ENCODE measurements around the gene ZNF358.
A peak's percentile ranks its signal among the peaks of the same experiment; 100 is the strongest.

ZNF358 gene

GRCh38 chr19:7520131-7521051 is 4.5 kb downstream of the ZNF358 start:
- no peak for DNase-seq

DNA sequence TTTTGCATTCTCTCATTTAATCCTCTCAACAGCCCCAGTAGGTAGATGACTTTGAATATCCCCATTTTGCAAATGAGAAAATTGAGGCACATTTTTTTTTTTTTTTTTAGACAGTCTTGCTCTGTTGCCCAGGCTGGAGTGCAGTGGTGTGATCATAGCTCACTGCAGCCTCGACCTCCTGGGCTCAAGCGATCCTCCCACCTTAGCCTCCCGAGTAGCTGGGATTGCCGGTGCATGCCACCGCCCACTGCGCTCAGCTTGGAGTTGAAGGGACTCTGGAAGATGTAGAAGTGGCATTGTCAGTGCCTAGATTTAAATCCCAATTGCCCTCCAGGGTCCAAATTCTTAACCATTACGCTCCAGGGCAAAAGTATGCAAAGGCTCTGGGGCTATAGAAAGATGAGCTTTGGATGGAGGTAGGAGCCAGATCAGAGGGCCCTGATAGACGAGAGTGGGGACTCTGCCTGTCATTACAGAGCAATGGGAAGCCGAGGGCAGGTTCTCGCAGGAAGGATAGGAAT is 5.7 kb downstream of the ZNF358 start:
- DNase-seq: no peak

DNA sequence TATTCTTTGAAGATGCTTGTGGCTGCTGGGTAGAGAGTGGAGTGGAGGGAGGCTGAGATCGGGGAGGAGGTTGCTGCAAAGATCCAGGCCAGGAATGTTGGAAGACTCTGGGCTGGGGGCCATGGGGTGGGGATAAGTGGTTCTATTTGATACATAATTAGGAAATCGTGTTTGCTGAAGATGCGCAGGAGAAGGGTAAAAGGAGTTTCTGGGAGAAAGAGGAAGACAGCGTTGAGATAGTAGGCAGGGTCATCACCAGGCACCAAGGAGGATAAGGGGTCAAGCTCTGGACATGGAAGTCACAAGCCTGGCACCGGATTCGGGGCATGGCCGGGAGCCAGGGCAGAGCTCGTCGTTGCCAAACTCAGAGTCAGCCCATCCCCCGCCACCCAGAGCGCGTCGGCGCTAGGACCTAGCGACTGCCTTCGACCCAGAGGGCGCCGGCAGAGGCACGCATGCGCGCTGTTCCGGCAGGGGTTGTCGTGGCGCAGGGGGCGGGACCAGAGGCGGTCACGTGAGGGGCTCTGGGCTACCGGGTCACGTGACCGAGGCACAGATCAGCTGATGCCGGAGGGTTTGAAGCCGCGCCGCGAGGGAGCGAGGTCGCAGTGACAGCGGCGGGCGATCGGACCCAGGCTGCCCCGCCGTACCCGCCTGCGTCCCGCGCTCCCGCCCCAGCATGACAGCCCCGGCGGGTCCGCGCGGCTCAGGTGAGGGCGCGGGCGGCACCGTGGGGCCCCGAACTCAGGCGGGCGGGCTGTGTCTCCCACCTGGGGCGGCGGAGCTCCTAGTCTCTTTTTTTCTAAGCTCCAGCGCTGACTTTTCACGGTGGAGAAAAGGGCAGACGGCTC is 6.4 kb downstream of the ZNF358 start, which contains the start of gene MCOLN1:
TSS of gene MCOLN1 (plus strand) at position 553 of the 851 bp plus-strand sequence. CDS start at position 680, 127 bp downstream.
- peak; percentile 99 for DNase-seq

- DNase-seq: peak; percentile 35 to 45
Observed at GRCh38 chr19:7522923-7523667, 7.2 kb downstream of the ZNF358 start.

- DNase-seq: no peak
Observed at GRCh38 chr19:7524523-7524922, 8.6 kb downstream of the ZNF358 start.

DNA sequence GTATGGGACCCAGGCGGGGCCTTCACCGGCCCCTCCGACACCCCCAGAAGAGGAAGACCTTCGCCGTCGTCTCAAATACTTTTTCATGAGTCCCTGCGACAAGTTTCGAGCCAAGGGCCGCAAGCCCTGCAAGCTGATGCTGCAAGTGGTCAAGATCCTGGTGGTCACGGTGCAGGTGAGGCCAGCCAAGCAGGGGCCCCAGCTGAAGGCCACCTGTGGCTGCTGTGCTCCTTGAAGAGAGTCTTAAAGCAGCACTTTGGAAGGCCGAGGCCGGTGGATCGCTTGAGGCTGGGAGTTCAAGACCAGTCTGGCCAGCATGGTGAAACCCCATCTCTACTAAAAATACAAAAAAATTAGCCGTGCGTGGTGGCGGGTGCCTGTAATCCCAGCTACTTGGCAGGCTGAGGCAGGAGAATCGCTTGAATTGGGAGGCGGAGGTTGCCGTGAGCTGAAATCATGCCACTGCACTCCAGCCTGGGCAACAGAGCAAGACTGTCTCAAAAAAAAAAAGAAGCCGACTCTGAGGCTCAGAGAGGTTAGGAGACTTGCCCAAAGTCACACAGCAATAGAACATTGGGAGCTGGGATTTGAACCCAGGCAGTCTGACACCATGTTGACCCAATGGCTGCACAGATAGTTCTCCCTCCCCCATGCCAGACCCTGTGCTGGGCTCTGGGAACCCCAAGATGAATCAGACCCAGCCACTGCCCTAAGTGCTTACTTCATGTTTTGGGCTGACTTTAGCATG is 9.3 kb downstream of the ZNF358 start:
- DNase-seq: no peak

- DNase-seq: no peak
Observed at GRCh38 chr19:7526059-7526929, 10.4 kb downstream of the ZNF358 start.

DNA sequence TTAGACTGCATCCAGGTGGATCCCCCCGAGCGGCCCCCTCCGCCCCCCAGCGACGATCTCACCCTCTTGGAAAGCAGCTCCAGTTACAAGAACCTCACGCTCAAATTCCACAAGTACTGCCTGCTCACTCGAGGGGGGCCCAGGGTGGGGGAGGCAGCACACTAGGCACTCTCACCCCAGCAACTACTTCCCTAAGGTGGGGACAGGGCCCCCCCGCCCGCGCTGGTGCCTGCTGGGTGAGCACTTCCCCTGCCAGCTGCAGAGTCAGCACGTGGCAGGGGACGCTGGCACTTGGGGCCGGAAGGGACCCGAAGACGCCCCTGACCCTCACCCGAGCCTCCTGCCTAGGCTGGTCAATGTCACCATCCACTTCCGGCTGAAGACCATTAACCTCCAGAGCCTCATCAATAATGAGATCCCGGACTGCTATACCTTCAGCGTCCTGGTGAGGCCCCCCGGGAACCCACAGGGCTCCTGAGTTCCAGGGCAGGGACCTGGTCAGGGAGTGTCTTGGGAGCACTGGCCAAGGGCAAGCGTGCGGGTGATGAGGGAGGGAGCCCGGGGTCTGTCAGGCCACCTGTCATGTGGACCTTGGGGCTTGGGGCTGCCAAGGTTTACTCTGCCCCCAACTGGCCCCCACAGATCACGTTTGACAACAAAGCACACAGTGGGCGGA is 11.8 kb downstream of the ZNF358 start:
- DNase-seq: peak; percentile 41 to 45

GRCh38 chr19:7528192-7528519 is 12.3 kb downstream of the ZNF358 start:
- no peak for DNase-seq

GRCh38 chr19:7528522-7529245 is 12.8 kb downstream of the ZNF358 start:
- no peak for DNase-seq

DNA sequence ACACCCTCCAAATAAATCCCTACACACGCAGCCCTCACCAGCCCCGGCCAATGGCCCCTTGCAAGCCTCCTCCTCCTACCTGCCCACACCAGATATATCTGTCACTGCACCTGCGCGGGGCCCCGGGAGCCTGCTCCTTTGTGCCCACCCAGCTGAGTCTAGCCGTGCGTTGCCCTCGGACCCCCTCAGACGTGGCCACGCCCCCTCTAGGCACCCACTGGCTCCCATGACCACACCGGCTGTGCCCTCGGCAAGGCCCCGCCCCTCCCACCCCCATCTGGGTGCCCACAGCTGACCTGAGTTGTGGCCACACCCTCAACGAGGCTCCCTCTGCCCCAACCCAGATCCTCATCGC is 13.3 kb downstream of the ZNF358 start:
- DNase-seq: no peak

DNA sequence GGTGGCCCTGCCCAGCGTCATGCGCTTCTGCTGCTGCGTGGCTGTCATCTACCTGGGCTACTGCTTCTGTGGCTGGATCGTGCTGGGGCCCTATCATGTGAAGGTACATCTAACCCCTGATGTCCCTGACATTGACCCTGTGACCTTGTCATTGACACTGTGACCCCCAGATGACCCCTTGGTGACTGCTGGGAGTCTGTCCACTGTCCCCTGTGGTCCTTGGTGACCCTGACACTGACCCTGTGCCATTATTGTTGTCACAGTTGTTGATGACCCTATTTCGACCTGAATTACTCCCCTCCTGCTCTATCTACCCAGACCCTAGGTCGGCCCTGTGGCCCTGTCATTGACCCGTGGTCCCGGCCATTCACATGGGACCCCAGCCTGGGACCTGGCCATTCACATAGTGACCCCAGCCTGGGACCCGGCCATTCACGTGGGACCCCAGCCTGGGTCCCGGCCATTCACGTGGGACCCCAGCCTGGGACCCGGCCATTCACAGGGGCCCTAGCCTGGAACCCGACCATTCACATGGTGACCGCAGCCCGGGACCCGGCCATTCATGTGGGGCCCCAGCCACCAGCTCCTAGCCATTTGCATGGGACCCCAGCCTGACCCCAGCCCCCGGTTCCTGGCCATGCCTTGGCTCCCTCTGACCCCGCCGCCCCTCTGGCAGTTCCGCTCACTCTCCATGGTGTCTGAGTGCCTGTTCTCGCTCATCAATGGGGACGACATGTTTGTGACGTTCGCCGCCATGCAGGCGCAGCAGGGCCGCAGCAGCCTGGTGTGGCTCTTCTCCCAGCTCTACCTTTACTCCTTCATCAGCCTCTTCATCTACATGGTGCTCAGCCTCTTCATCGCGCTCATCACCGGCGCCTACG is 13.9 kb downstream of the ZNF358 start:
- DNase-seq: no peak

GRCh38 chr19:7533281-7533885 is 17.5 kb downstream of the ZNF358 start:
- DNase-seq: no peak

DNA sequence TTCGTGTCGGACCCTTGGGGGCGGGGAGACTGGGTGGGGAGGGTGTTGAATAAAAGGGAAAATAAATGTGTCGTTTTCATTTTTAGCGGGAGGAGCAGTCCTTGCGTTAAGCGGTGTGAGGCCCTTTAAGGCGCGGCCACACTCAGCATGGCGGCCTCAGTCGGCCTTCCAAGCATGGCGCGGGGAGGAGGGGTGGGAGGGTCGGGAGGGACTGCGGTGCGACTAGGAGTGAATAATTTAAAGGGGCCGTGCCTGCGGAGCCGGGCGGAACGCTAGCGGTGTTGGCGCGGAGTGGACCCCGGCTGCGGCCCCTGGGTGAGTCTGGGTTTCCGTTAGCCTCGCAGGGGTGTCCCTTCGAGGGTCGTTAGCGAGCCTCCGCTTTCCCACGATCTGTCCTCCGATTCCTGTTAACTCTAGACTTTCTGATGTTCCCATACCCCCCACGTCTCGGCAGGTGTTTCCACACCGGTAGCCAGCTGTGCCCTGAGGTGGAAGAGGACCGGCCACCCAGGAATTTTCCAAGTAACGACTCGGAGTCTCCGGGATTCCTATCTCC is 18.1 kb downstream of the ZNF358 start:
- peak; percentile 77 to 81 for DNase-seq

DNA sequence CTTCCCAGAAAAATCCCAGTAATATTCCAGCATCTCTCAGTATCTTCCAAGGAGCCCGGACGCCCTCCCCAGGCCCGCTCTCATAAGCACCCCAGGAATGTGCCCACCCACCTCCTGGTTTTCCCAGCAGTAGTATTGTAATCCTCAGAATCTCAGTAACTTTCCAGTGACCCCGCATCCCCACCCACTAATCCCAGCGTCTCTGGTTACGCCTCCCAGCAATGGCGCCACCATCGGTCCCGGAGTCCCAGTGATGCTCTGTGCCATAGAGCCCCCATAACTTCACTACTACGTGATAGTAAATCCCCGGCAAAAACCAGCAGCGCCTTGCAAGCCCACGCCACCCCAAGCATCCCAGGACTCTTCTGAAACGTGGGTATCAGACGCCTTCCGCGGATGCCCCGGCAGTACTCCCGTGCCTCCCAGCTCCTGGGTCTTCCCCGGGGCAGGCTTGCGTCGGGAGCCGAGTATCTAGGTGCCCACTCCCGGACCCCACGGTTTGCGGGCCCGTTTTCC is 18.7 kb downstream of the ZNF358 start:
- DNase-seq: peak; percentile 35 to 40

DNA sequence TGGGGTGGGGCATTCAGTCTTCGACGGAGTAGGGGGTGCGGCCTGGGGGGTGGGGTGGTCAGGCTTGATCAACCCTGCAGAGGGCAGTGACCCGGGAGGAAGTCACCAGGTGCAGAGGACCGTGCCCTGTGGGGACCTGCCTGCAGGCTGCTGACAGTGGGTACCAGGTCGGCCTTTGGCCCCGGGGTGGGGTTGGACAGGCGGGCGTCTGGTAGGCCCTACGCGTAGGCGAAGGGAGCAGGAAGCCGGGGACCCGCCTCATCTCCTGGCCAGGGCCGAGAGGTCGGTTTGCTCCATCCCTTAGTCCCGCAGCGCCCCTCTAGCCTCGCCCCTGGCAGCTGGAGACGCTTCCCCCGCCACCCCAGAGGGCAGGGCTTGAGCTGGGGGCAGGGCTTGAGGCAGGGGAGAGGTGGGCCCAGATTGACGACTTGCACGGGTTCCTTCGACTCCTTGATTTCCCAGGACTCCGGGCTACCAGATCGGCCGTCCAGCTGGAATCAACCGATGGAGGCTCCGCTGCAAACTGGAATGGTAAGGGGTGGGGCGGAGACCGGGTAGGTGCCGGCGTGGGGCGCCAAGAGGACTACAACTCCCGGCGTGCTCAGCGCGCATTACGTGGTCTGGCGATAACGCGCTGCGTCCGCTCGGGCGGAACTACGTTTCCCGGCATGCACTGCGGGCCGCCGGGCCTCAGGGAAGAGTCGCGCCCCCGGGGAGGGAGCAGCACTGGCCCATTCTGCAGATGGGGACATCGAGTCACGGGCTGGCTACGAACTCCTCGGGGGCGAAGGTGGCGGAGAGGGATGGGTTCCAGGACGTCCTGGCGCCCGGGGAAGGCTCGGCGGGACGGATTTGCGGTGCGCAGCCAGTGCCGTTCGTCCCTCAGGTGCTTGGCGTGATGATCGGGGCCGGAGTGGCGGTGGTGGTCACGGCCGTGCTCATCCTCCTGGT is 19.4 kb downstream of the ZNF358 start, which contains the start of gene PNPLA6:
TSS of gene PNPLA6 (plus strand) at position 671 of the 951 bp plus-strand sequence. CDS start at position 743, 72 bp downstream.
- DNase-seq: peak; percentile 92 to 95
